RKO (cell line): ENCODE data around the gene CNGA1.

Source experiments
- DNase-seq: peaks from one replicate; pipeline ENCODE4 v3.0.0-alpha.2; 2016; ENCODE audit warnings: low spot score

CNGA1 gene

DNA sequence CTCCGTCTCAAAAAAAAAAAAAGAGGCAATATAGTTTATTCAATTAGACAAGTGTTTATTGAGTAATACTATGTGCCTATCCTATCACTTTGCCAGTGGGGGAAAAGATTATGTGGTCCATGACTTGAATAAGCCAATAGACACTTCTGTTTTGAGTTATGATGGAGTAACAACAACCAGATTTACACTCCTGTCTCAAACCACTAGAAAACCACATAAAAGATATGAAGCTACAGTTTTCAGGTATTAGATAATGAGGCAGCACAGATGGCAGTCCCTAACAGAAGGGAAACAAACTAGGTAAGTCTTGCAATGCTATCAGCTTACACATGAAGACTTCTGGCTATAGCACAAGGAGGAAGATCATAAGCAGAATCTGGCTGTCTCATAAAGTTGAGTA is 124.6 kb downstream of the CNGA1 start:
- no peak for DNase-seq
